HG02798 (cell line): ENCODE data around the gene ARHGAP22.

Experiments
- ATAC-seq: cut with Tn5 transposase; IDR thresholded peaks from one replicate; pipeline ENCODE4 v1.9.1; 2021; ENCODE audit warnings: mild to moderate bottlenecking; ENCODE audit not compliant: unreplicated experiment, poor library complexity

The ARHGAP22 gene

DNA sequence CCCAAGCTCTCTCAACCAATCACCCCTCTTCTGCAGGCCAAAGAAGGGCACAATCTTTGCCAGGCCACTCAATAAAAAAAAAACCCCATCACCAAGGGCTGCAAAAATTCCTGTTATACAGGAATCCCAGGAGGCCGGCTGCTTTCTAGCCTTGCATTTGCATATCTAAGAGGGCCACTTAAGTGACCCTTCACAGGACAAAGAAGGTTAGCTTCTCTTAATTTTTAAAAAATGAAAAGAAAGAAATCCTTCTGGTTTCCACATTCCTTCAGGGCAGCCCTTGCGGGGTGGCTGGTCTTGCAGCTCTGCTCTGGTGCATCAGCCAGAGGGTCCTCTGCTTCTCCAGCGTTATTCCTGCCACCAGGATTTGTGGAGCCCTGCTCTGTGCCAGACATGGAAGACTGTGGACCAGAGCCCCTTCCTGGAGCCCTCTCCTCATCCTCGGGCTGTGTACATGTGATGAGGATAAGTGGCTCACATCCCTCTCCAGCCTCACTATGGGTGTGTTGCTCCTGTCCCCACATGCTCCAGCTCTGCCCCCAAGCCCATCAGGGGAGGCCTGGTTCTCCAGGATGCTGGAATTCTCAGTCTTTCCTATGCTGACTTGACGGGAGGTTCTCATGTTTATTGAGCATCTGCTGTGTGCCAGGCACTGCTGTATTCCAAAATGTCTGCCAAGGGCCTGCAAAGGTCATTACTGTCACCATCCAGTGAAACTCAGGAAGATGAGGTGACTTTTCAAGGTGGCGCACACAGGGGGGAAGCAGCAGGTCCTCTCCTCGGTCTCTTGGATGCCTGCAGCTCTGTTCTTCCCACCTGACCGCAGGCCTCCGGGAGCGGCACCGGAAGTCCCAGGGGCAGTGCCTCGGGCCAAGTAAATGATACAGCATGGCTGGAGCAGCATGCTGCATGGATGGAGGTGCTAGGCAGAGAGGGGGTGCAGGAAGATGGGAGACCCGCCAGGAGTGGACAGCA is 67.7 kb downstream of the ARHGAP22 start:
- ATAC-seq, result no peak

DNA sequence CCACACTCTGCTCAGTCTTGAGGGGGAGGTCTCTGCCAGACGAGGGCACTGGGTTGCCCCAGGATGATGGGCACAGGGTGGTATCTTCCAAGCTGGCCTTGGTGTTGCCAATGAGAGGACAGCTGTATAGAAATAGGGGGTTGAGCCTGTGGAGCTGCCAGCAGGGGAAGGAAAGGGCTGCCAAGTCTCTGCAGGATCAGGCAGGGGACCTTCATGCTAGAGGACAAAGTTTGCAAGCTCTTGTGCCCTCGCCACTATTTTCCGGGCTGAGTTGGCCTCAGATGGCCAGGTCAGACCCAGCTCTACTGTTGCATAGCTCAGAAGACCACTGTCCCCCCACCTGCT is 68.7 kb downstream of the ARHGAP22 start:
- no peak for ATAC-seq

DNA sequence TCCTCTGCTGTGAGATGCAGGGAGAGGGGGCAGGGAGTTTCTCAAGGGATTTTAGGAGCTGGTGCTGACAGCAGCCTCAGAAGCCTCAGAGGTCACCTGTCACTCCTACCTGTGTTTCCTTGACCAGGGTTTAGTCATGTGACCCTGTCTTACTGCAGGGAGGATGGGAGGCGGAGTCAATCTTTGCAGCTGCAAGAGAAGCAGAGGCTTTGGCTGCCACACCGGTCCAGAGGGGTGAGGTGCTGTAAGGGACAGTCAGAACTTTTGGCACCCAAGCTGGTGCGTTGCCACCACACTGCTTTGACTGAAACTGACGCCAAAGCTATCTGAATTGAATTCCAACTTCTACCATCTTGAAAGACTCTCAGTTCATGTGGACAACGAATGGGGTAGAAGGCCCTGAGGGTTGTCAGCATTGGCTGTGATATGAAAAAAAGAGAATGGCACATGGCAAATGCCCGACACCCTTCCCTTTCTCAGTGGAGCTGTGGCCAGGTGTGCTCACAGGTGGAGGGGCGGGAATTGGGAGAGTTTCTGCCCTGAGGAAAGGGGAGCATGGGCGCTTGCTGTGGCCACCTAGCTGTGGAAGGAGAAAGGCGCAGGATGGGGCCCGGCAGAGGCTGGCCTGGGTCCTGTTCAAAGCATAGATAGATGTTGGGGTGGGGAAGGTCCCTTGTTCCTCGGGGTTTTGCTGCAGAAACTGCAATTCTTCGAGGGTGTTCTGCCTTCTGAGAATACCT is 69.3 kb downstream of the ARHGAP22 start:
- ATAC-seq, result no peak

DNA sequence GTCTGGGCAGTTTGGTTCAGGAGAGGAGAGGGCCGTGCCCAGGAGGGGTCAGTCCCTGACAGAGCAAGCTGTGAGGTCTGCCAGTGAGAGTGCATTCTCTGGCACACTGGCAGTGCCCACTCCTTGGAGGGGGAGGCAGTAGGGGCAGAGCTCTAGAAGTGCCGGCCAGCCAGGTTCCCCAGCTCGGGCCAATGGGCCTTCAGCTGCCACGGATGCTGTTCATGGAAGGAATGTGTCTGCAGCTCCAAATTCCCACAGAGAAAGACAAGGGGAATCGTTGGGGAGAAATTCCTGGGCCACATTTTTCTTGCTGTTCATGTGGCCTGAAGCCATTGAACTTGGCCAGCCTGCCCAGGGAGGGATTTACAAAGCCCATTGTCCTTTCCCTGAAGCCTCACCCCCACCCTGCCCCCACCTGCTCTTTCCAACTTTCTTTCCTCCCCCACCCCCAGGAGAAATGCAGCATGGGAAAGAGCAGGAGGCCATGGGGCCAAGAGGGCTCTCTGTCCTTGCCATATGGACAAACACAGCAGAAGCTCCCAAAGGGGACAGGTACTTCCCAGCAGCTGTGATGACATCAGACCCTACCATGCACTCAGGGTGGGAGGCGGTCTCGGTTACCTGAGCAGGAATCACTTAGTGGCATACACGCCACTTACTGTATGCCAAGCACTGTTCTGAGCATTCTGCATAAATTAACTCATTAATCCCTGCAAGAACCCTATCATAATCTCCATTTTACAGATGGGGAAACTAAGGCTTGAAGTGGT is 70.7 kb downstream of the ARHGAP22 start:
- no peak for ATAC-seq

DNA sequence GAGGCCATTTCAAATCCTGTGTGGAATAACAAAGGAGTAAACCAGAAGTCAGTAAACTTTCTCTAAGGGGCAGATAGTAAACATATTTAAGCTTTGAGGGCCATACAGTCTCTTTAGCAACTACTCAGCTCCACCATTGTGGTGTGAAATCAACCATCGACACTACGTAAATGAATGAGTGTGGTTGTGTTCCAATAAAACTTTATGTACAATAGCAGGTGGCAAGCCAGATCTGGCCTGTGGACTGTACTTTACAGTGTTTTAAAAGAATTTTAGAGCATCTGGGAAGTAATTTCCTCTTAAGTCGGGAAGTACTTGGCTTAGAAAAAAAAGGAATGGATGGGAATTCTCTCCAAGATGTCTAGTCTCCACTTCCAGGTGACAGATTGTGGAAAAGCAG is 71.3 kb downstream of the ARHGAP22 start:
- ATAC-seq, result no peak

DNA sequence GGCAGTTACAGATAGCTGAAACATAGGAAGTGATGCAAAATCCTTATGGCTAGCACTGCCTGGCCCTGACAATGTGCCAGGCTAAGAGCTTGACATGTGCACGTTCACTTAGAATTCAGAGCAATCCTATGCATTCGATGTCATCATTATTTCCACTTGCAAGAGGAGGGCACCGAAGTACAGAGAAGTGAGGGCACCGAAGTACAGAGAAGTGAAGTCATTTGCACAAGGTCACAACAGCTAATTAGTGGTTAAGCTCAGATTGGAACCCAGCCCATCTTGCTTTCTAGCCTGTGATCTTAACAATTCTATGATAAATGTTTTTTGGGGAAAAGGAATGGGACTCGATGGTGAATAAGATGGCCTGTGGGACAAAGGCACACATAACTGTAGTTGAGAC is 73.4 kb downstream of the ARHGAP22 start:
- ATAC-seq, result no peak

DNA sequence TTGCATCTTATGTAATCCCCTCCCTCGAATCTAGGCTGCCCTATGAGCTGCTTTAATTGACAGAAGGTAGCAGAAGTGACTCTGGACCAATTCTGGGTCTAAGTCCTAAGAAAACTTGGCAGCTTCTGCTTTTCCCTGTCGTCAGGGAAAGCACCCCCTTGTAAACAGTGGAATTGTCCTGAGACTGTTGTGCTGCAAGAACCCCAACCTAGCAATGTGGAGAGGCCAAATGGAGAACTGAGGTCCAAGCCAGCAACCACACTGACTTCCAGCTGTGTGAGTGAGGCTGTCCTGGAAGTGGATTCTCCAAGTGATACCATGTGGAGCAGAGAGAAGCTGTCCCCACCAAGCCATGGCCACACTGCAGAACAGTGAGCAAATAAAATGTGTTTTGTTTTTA is 75.5 kb downstream of the ARHGAP22 start:
- no peak for ATAC-seq

DNA sequence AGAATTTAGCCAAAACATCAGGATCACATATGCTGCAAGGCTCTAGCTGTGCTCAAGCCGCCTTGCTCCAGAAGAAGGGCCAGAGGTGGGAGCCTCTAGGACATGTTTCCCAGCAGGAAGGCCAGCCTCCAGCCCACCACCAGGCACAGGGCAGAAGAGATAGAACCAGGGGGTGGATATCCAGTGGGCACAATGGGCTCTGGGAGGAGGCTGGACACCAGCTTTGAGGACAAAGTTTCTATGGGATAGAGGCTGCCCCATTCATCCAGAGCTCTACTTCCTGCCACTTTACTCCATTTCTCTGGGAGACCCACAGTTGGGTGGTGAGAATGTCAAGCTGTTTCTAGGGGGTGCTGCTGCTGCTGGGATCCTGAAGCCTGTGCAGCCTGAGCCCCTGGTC is 77.1 kb downstream of the ARHGAP22 start:
- ATAC-seq, result no peak

DNA sequence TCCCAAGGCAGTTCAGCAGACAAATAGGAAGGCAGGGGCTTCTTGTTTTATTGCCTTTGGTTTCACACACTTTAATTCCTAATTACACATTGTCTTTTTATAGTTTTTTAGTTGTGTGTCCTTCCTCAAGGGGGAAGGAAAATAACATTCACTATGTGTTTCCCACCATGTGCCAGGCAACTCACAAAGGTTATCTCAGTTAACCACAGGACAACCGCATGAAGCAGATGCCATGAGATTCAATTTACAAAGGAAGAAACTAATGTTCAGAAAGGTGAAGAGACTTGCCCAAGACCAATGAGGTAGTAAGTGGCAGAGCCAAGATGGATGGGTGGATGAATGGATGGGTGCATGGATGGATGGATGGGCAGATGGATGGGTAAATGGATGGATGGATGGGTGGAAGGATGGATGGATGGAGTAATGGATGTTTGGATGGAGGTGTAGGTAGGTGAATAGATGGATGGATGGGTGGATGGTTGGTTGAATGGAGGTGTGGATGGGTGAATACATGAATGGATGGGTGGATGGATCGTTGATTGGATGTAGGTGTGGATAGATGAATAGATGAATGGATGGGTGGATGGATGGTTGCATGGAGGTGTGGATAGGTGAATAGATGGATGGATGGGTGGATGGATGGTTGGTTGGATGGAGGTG is 77.9 kb downstream of the ARHGAP22 start:
- no peak for ATAC-seq

DNA sequence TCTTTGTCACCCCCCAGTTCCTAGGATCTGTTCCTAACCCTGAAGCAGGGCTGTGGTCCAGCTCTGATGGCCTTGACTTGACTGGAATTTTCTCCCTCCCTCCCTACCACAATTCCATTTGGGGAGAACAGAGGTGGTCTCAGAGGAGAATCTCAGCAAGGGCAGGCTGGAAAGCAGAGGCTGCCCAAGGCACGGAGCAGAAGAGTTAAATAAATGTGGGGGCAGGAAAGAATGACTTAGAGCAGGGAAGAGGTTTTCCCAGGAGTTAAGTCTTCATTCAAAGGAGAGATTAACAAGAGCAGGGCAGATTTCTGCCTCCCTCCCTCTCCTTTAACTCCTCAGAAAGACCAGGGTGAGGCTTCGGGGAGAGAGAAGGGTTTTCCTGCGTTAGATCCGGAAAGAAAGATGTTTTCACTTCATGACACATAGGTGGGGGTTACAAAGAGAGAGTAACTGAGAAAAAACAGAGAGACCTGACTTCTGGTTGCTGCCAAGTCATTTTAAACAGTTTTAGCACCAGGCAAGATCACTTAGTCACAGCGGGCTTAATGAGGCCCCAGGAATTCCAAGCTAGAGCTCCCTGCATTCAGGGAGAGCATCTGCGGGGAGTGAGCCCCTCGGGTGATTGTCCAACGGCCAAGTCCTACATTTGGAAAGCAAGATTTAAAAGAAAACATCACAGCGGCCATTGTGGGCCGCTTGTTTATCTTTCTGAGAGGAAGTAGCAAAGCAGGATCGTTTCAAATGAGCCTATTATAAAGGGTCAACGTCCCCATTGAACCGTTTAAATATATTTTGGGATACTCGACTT is 78.7 kb downstream of the ARHGAP22 start:
- no peak for ATAC-seq

DNA sequence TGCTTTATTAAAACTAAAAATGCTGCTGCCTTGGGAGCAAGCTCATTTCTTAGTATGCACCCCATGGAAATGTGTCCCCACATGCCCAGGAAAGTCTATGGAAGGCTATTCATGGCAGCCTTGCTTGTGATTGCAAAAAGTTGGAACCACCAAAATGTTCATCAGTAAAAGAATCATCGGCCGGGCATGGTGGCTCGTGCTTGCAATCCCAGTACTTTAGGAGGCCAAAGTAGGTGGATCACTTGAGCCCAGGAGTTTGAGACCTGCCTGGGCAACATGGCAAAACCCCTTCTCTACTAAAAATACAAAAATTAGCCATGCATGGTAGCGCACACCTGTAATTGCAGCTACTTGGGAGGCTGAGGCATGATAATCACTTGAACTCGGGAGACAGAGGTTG is 79.8 kb downstream of the ARHGAP22 start:
- no peak for ATAC-seq

DNA sequence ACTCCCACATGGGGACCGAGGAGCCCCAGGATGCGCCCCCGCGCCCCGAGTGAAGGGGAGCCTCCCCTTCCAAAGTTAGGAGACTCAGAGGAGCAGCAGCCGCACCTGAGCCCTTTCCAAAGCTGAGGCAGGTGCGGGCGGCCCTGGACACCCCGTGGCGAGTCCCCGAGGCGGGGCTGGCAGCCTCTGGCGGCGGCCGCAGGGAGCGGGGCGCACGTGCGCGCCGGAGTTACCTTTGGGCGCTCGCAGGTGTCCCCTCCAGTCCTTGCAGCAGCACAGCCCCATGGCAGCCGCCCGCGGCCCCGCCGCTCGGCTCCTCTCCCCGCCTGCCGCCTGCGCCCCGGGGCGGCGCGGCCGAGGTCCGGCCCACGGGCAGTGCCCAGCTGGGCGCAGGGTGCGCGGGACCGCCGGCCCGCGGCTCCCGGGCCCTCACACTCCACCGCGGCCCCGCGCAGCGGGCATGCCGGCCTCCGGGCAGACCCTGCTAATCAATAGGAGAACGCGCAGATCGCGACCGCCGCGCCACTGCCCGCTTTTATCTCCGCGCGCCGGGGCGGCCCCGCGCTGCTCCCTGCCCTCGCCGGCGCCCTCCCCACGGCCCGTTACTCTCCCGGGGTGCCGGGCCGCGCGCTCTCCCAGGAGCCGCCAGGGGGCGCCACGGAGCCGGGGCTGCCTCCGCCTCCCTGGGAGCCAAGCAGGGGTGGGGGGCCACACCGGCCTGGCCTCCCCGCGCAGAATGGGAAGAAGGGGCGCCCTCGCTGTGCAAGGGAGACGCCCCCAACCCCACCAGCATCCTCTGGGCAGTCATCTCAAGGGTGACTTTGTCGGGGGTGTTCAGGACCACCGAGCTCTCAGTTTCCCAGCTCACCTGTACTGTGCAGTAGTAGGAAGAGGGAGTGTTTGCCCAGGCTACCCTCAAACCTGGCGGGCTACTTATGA is 80.8 kb downstream of the ARHGAP22 start:
- no peak for ATAC-seq

DNA sequence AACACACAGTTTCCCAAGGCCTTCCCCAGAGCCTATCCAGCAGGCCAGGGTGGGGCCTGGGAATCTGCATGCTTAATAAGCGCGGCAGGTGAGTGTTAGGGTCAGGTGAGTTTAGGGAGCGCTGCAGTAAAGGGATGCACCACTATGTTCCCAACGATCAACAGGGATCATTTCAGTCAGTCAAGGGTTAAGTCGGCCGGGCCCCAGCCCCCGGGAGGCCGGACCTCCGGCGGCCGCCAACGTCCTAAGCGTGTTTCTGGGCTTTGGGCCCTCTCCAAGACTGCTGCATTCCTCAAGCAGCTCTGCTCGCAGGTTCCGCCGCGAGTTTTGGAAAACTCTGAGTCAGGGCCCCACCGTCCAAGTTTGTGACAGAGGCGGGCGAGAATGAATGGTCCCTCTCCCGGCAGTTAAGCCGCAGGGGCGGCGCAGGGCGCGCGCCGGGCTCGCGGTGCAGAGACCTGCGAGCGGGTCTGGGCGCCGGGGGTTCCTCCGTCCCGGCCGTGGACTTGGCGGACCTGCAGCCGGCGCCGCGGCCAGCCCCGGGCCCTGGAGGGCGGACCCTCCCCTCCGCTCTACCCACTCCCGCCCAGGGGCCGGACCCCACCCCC is 81.6 kb downstream of the ARHGAP22 start:
- ATAC-seq, result no peak

DNA sequence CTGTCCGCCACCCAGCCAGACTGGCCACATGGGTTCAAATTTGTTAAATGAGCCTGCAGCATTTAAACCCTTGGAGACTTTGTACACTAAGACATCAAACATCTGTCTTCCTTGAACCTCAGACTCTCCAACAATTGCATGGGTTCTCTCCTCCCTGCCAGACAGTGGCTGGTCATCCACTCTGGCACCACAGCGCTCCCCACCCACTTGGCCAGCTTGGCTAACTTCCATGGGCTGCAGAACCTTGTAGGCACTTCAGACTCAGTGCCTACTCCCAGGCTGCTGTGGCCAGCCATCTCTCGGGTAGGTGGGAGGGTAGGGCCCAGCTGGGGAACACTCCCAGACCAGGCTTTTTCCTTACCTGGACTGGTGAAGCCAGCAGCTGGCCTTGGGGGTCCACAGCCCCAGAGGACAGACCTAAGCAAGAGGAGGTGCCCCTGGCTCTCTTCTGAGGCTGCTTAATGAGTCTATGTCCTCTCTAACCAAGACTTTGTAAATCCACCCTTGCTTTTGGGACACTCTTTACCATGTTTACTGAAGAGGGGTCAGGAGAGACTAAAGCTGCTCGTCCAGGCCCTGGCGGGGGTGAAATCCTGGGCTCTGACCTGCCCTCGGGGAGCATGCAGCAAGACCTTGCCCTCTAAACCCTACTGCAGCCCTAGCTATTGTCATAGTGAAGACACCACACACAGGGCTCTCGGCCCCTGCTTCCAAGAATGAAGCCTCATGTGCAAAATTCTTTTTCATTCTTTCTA is 82.7 kb downstream of the ARHGAP22 start:
- ATAC-seq, result no peak

DNA sequence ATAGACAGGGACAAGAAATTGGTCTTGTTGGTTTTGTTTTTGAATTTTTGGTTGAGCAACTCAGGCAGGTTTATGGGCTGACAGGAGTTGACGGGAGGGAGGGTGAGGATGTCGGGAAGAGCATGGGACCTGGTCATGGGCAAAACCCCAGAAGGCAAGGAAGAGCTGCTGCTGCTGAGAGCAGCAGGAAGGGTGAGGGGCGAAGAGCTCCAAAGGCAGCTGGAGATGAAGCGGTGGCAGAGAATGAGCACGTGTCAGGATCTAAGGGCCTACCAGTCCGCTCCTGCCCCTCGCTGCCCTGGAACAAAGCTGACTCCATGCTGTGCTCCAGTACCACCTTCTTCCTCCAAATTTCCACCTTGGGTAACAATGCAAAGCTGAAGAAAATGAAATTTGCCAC is 84.3 kb downstream of the ARHGAP22 start:
- ATAC-seq, result no peak

DNA sequence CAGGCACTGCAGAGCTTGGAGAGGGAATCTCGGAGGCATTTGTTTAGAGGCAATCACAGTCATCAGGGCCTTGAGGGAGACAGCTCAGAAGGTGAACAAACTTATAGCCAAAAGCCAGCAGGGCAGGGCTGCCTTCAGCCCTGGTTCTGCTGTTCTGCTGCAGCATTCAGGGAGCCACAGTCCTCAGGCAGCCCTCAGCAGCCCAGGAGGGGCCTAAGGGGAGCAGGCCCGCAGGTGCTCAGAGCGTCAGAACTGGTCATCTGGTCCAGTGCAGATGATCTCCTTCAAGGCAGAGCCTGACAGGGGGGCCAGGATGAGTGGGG is 84.7 kb downstream of the ARHGAP22 start:
- ATAC-seq, result no peak

DNA sequence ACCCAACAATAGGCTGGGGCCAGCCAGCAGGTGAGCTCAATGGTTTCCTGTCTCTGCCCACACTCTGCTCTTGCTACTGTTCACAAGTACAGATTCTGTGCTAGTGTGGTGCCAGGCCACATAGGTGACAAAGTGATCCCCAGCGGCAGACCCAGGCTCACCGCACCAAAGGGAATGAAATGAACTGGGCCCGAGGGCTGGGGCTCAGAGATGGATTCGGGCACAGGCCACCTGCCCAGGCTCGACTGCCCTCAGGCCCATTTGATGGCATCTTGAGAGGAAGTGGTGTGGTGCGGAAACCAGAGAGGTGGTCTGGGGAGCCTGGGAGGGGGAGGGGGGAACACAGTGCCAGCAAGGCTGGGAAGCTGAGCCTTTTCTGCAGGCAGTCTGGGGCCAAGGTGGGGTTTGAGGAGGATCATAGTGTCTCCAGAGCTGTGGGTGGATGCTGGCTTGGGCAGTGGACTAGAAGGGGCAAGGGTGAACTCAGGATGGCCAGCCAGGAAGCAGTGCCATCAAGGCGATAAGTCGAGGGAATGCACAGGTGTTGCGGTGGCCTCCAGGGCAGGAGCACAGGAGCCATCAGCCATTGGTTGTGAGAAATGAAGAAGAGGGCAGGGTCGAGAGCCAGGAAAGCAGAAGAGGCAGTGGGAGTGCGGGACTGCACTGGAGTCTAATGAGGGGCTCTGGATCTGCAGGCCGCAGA is 85.2 kb downstream of the ARHGAP22 start:
- no peak for ATAC-seq
